Fibroblast of lung (primary cell): ENCODE data around the gene P3H1. TPM values are rescaled to one million over a fixed set of nuclear protein-coding genes. Genes with fewer than 3 reads are reported as not detected.

ENCODE experiments used
- DNase-seq, 2 donors: peaks; one replicate each; pipeline versions ENCODE4 v3.0.0 to v3.0.0-alpha.2; 2010; ENCODE audit warnings: low read depth in 2 of 2
- H2AFZ ChIP-seq: 2 replicates; pipeline ENCODE4 v1.5.1; 2012; ENCODE audit warnings: low read length, control low read depth, inconsistent platforms
- H3K27ac ChIP-seq: 2 replicates; pipeline ENCODE4 v1.5.1; 2011; ENCODE audit warnings: low read length, control low read depth; ENCODE audit not compliant: insufficient read depth
- H3K27me3 ChIP-seq: 2 replicates; pipeline ENCODE4 v1.5.1; 2011; ENCODE audit warnings: mild to moderate bottlenecking, low read length; ENCODE audit not compliant: control insufficient read depth, insufficient read depth
- H3K36me3 ChIP-seq: 2 replicates; pipeline ENCODE4 v1.5.1; 2011; ENCODE audit warnings: low read length; ENCODE audit not compliant: control insufficient read depth, insufficient read depth
- H3K4me1 ChIP-seq: 2 replicates; pipeline ENCODE4 v1.5.1; 2011; ENCODE audit warnings: low read length; ENCODE audit not compliant: control insufficient read depth, insufficient read depth; ENCODE audit errors: extremely low read depth
- H3K4me2 ChIP-seq: 2 replicates; pipeline ENCODE4 v1.5.1; 2011; ENCODE audit warnings: low read length, control low read depth; ENCODE audit not compliant: insufficient read depth; ENCODE audit errors: extremely low read depth
- H3K4me3 ChIP-seq, 4 experiments: fragments of 200-600 bp in 1 of 4; sonication (generic) in 1 of 4; replicated peaks in 1 of 4; 2 replicates each; pipeline ENCODE4 v1.5.1; 2011 to 2016; ENCODE audit warnings: low read length in 4 of 4, low read depth in 3 of 4, mild to moderate bottlenecking in 3 of 4, control low read depth in 2 of 4, inconsistent platforms in 1 of 4, mixed read lengths in 1 of 4; ENCODE audit not compliant: insufficient read depth in 1 of 4; ENCODE audit errors: control extremely low read depth in 1 of 4
- H3K79me2 ChIP-seq: 2 replicates; pipeline ENCODE4 v1.5.1; 2012; ENCODE audit warnings: mild to moderate bottlenecking, low read length, inconsistent platforms; ENCODE audit not compliant: control insufficient read depth, insufficient read depth
- H3K9ac ChIP-seq: 2 replicates; pipeline ENCODE4 v1.5.1; 2011; ENCODE audit warnings: mild to moderate bottlenecking, low read length, control low read depth; ENCODE audit not compliant: insufficient read depth
- H3K9me3 ChIP-seq: 2 replicates; pipeline ENCODE4 v1.5.1; 2012; ENCODE audit warnings: low read depth, low read length; ENCODE audit not compliant: control insufficient read depth, insufficient read depth
- H4K20me1 ChIP-seq: 2 replicates; pipeline ENCODE4 v1.5.1; 2011; ENCODE audit warnings: low read length; ENCODE audit not compliant: control insufficient read depth, insufficient read depth; ENCODE audit errors: extremely low read depth
- CTCF ChIP-seq, 2 donors: IDR thresholded peaks in 1 of 2; conservative IDR thresholded peaks in 1 of 2; 1 replicate in 1 of 2; 2 replicates in 1 of 2; pipeline ENCODE4 v1.5.1; 2011 to 2012; ENCODE audit warnings: low read length in 2 of 2, control low read depth in 1 of 2, inconsistent platforms in 1 of 2, low read depth in 1 of 2, mild to moderate bottlenecking in 1 of 2
- EZH2 ChIP-seq: IDR thresholded peaks from 2 replicates; pipeline ENCODE4 v1.5.1; 2012; ENCODE audit warnings: low read length, control low read depth, mild to moderate bottlenecking; ENCODE audit errors: missing control alignments
- polyA plus RNA-seq, 2 donors: library from polyadenylated mRNA; depleted of rRNA in 1 of 2; stranded (reverse) in 1 of 2; unstranded in 1 of 2; fragments of >200 nt; gene quantifications; 2 replicates each; pipeline ENCODE4 v1.2.1, GENCODE V29; 2011 to 2012; ENCODE audit warnings: missing spikeins in 1 of 2
- total RNA-seq: library from RNA; depleted of rRNA; stranded (reverse); fragments of >200 nt; gene quantifications from 2 replicates; pipeline ENCODE4 v1.2.1, GENCODE V29; 2014

P3H1 gene
- total and polyA plus RNA-seq, 2 donors (not counting 1 experiment from before 2014, with no cell fraction given), result 68.5 to 108 TPM

DNA sequence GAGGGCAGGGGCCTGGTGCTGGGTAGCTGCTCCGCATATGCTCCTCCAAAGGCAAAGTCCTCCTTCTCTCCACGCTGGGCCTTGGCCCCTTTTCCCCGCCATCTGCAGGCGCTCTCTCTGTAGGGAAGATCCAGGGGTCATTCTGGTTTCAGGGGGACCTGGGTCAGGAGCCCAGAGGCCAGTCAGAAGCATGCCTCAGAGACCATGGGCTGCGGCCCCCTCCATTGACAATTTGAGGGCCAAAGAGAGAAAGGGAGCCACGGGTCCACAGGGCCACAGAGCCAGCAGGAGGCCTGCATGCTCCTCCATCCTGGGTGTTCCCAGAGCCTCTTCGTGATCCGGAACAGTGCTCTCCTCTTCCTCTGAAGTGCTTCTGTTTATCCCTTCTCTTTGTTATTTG is 24.7 kb downstream of the P3H1 start:
- DNase-seq, result no peak
- Histone ChIP-seq H3K79me2 (no peaks in the 10 kb centered on the region), H4K20me1 (no peaks in the 10 kb centered on the region), H3K9ac (no peak overlapping the region), H3K4me3 (no peak overlapping the region), H3K9me3 (no peaks in the 10 kb centered on the region), H3K4me2 (no peak overlapping the region), H3K36me3 (peaks cover 8% of the 10 kb centered on the region), H2AFZ (no peak overlapping the region), H3K27me3 (no peaks in the 10 kb centered on the region), H3K27ac (no peak overlapping the region), H3K4me1 (no peaks in the 10 kb centered on the region)
- TF ChIP-seq EZH2, result no peak
- TF ChIP-seq CTCF (conservative IDR thresholded peaks at IDR 0.05 in 1 of 2, IDR thresholded peaks at IDR 0.05 in 1 of 2; ENCODE audit: low read depth in 1 of 2, low read length in 2 of 2), result no peak

- H3K9me3 ChIP-seq, result no peaks in the 10 kb centered on the region
- H3K79me2 ChIP-seq, result no peaks in the 10 kb centered on the region
- no peak overlapping the region for H3K4me3 ChIP-seq
- TF ChIP-seq CTCF (conservative IDR thresholded peaks at IDR 0.05 in 1 of 2, IDR thresholded peaks at IDR 0.05 in 1 of 2; ENCODE audit: low read depth in 1 of 2, low read length in 2 of 2) (no peak), EZH2 (no peak)
- H3K9ac ChIP-seq, result no peak overlapping the region
- H3K4me2 ChIP-seq, result no peak overlapping the region
- H3K36me3 ChIP-seq, result peaks cover 6% of the 10 kb centered on the region
- no peaks in the 10 kb centered on the region for H4K20me1 ChIP-seq
- no peaks in the 10 kb centered on the region for H3K4me1 ChIP-seq
- no peak overlapping the region for H3K27ac ChIP-seq
- DNase-seq, result no peak
- H2AFZ ChIP-seq, result no peak overlapping the region
- no peaks in the 10 kb centered on the region for H3K27me3 ChIP-seq
These were observed 25.1 kb downstream of the P3H1 start for GRCh38 chr1:42741706-42742105.

- TF ChIP-seq CTCF (conservative IDR thresholded peaks at IDR 0.05 in 1 of 2, IDR thresholded peaks at IDR 0.05 in 1 of 2; ENCODE audit: low read depth in 1 of 2, low read length in 2 of 2), result no peak
- TF ChIP-seq EZH2, result no peak
- H3K36me3 ChIP-seq, result peaks cover 3% of the 10 kb centered on the region
- H3K4me2 ChIP-seq, result no peak overlapping the region
- H3K79me2 ChIP-seq, result no peaks in the 10 kb centered on the region
- no peak for DNase-seq
- H4K20me1 ChIP-seq, result no peaks in the 10 kb centered on the region
- H3K9ac ChIP-seq, result no peak overlapping the region
- no peak overlapping the region for H3K27ac ChIP-seq
- H3K4me3 ChIP-seq, result no peak overlapping the region
- H3K27me3 ChIP-seq, result no peaks in the 10 kb centered on the region
- no peak overlapping the region for H2AFZ ChIP-seq
- no peaks in the 10 kb centered on the region for H3K9me3 ChIP-seq
- no peaks in the 10 kb centered on the region for H3K4me1 ChIP-seq
These were observed 25.8 kb downstream of the P3H1 start for GRCh38 chr1:42740851-42741580.
